Choroid plexus epithelial cell (primary cell): Measurements from ENCODE around the gene R3HCC1L.

Experiments used
- DNase-seq: peaks from one replicate; pipeline ENCODE4 v3.0.0-alpha.2; 2010; ENCODE audit warnings: low read depth
- H3K4me3 ChIP-seq: 2 replicates; pipeline ENCODE4 v1.5.1; 2011; ENCODE audit warnings: low read depth, mild to moderate bottlenecking, control low read depth, low read length, moderate library complexity
- CTCF ChIP-seq: conservative IDR thresholded peaks from 2 replicates; pipeline ENCODE4 v1.5.1; 2011; ENCODE audit warnings: low read depth, mild to moderate bottlenecking, control low read depth, inconsistent platforms, low read length, moderate library complexity

Gene R3HCC1L

GRCh38 chr10:98254234-98254974 is 119.9 kb downstream of the R3HCC1L start:
- DNase-seq, result no peak
- H3K4me3 ChIP-seq, result no peak overlapping the region
- TF ChIP-seq CTCF, result no peak

- no peak for DNase-seq
- no peak overlapping the region for H3K4me3 ChIP-seq
- no peak for TF ChIP-seq CTCF
Measured at GRCh38 chr10:98255146-98255877, 120.9 kb downstream of the R3HCC1L start.

GRCh38 chr10:98256692-98257091 is 122.2 kb downstream of the R3HCC1L start:
- no peak for TF ChIP-seq CTCF
- no peak for DNase-seq
- no peak overlapping the region for H3K4me3 ChIP-seq

GRCh38 chr10:98257198-98257597 is 122.7 kb downstream of the R3HCC1L start:
- DNase-seq, result no peak
- H3K4me3 ChIP-seq, result no peak overlapping the region
- TF ChIP-seq CTCF, result no peak

- no peak for TF ChIP-seq CTCF
- H3K4me3 ChIP-seq, result no peak overlapping the region
- no peak for DNase-seq
Measured at GRCh38 chr10:98257961-98258360, 123.5 kb downstream of the R3HCC1L start.

GRCh38 chr10:98258683-98259454 is 124.4 kb downstream of the R3HCC1L start:
- TF ChIP-seq CTCF, result no peak
- no peak overlapping the region for H3K4me3 ChIP-seq
- DNase-seq, result no peak
